HG03432 (cell line): ENCODE data around the gene BIVM.
"Not testable (repeated sequence)": the region's sequence is repeated elsewhere in the genome, so short reads cannot be mapped to it uniquely, and the experiment has no call there.

Experiments
- ATAC-seq: cut with Tn5 transposase; IDR thresholded peaks from one replicate; pipeline ENCODE4 v1.9.1; 2021; ENCODE audit warnings: mild to moderate bottlenecking, moderate library complexity; ENCODE audit not compliant: unreplicated experiment

BIVM gene, protein sequence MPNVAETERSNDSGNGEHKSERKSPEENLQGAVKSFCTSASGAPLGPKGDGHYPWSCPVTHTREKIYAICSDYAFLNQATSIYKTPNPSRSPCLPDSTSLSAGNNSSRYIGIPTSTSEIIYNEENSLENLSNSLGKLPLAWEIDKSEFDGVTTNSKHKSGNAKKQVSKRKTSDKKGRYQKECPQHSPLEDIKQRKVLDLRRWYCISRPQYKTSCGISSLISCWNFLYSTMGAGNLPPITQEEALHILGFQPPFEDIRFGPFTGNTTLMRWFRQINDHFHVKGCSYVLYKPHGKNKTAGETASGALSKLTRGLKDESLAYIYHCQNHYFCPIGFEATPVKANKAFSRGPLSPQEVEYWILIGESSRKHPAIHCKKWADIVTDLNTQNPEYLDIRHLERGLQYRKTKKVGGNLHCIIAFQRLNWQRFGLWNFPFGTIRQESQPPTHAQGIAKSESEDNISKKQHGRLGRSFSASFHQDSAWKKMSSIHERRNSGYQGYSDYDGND

DNA sequence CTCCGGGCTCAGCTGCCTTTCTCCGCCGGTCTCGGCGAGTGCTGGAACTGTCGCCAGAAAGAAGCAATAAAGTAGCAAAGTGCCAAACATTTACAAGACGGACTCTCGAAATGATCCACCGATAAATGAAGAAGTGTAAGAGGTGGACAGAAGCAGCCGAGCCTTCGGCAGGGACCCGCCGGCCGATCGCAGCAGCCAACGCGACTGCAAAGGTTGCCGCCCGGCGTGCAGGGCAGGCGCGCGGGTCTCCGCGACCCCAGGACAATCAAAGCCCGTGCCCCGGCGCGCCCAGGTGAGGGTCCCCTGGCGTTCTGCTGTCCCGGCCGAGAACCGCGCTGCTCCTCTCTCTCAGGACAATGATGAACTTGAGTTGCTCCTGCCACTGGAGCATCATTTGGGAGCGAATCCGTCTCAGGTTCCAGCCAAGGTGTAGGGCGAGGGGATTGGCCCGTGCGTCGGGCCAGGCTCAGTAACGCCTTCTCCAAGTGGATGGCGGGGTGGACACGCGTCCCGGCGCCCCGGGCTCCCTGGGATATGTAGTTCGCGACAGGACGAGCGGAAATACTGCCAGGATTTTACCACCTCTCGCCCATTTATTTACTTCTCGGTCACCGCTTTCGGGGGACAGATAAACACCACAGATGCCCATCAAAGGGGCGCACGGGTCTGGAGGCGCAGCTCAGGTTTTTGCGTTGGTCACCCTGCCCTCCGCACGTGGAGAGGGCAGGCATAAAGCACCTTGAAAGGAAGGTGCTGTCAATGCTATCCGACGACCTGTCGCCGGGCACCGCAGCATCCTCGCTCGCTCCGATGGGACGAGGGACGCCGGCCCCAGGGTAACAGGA, at the start of gene BIVM, which contains the start of gene POGLUT2:
Gene BIVM, plus strand, starts transcription at position 539 of the 845 bp plus-strand sequence. CDS start 8,149 bp downstream, outside the sequence.
Gene POGLUT2, minus strand, starts transcription at position 396 of the 845 bp plus-strand sequence. Its CDS starts 306 bp downstream, at position 90.
- ATAC-seq: peak; percentile 83

DNA sequence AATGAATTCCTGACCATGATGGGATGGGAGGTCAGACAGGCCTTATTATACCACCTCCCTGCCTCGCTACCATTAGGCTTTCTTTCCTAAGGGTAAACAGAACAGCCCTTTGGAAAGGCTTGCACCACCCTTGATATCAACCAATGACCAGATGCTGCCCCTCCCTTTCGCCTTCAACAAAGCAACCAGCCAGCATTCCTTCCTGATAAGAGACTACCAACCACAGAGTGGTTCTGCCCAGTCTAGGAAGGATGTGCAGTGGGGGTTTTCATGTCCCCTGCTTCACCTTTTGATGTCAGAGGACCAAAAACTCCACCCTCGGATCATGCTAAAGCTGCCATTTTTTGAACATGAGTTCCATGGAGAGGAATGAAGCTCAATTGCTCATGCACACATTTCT, 47.0 kb upstream of the BIVM start:
- ATAC-seq: no peak

DNA sequence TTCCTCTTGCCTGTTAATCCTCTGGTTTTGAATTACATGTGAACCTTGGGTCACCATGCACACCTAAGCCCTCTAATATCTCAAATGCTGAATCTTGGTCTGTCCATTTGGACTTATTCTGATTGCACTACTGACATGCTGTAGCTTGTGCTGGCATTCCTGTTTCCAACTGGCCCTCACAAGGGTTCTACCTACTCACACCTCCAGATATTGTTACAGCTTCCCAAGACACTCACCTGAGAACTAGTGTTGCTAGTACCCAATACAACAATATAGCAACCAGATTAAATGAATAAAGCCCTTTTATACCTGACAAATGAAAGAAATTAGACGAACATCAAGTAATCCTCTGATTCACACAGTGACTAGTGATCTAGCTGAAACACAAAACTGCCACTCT, 41.9 kb upstream of the BIVM start:
- ATAC-seq: no peak

DNA sequence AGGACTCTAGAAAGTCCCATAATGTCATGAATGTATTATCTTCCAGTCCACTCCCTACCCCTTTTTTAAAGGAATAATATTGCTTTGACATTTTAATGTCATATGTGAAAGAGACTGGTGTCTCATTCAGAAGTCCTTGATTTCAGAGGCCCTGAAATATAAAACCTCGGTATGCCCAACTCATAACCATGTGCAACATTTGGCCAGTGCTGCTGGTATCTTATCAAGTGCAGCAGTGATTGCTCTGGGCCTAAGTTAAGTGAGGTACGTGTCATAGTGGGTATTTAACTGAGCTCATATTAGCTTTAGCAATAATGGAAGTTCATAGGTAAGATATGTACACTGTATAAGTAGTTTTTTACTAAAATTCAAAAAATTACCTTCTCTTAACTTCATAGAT, 40.1 kb upstream of the BIVM start:
- no peak for ATAC-seq

DNA sequence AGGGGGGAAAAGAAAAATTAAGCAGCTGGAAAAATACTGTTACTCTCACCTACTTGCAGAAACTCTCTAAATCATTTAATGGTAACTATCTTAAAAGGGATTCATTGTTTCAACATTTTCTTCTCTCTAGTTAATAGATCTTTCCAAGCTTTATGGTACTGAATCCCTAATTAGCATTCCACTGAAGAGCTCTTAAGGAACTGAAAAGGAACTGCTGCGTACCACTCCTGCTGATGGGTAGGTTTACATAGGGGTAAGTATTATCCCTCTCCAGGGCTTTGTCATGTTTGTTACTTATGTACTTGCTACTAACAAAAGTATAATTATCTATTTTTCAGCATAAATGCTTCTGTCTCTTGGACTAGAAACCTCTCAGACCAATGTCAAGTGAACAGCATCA, 37.8 kb upstream of the BIVM start:
- ATAC-seq: no peak

DNA sequence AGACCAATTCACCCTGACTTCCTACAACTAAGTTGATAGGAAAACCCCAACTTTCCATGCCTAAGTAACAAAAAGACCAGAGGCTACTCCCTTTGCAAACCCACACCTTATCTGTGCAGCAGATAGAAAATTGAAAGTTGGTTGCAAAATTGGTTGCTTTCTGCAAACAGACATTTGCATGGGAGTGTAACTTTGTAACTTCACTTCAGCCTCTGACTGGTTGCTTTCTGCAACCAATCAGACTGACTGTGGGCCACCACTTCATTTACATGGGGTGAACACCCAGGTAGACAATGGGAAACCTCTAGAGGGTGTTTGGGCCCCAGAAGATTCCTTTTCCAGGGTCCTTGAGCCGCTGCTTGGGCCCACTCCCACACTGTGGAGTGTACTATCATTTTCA, 35.2 kb upstream of the BIVM start:
- ATAC-seq: no peak

DNA sequence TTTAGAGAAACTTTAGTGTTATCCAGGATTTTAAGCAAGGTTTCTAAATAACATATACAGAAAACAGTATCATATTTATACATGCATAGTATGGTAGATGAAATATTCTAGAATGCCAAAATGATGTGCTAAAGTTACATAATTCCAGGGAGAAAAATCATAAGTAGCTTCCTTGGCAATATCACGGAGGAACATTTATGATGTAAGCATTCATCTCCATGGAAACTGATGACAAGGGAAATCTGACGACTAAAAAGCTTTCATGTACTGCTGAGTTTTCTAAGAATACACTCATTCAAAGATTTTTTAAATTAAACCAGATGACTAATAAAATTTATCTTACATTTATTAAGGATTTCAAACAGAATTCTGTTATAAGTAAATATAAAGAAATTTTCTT, 30.0 kb upstream of the BIVM start:
- no peak for ATAC-seq

DNA sequence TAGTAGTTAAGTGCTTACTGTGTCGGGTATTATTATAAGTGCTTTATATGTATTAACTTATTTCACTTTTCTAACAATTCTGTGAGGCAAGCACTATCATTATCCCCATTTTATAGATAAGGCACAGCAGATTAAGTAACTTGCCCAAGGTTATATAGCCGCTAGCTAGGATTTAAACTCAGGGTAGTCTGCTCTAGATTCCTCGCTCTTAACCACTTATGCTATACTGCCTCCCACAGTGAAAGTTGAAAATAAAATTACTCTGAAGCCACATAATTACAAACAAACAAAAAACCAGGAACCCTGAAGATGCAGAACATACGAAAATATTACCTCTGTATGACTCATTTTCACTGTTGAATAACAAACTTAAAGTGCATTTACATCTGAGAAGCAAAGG, 29.2 kb upstream of the BIVM start:
- ATAC-seq: no peak

DNA sequence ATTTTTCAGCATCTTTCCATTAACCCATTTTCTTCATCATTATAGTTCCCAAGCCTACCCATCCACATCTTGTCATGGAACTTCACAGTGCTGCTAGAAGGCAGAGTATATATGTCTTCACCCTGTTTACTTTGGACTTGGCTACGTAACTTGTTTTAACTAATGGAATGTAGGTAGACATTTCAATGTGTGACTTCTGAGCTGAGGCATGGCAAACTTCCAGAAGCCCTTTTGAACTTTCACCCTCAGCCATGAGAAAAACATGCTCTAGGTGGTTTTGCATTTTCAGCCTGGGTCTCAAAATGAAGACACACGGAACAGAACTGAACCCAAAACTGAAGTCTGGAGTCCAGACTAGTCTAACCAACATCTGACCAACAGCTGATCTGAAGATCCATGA, 28.5 kb upstream of the BIVM start:
- no peak for ATAC-seq

DNA sequence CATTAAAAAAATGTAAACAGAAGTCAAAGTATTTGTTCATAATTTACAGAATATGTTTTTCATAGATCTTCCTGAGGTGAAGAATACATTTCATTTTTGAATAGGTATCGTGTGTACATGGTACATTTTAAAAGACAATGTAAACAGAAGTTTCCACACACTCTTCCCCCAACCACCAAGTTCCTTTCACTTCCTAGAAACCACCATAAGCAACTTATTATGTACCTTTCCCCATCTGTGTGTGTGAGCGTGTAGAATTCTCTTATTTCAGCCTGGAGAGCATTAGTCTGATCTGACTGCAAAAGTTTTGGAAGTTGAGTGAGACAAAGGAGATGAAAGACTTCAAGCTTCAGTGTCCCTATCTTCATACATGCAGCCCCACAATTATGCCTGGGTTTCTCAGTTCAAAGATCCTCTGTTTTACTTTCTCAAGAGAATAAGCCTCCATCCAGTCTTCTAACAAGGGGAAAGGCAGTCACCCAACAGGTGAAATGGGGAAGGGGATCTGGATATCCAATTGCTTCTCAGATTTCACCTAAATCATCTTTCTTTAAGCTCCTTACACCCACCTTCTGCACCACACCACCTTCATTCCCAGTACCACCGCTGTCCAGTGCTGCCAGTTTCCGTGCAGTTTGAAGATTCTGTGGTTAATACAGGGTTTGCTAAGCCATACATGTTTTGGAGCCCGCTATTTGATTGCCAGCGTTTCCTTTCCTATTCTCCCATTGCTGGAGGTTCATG, 27.4 kb upstream of the BIVM start:
- no peak for ATAC-seq

DNA sequence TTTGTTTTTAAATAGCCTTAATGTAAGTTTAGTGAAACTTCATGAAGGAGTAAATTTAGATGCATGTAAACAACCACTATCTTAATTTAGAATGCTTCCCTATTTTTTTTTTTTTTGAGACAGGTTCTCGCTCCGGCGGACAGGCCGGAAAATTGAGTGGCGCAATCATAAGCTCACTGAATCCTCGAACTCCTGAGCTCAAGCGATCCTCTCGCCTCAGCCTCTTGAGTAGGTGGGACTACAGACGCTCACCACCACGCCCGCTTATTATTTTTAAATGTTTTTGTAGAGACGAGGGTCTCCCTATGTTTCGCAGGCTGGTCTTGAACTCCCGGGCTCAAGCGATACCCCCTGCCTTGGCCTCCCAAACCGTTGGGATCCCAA, 26.9 kb upstream of the BIVM start:
- ATAC-seq: no peak

DNA sequence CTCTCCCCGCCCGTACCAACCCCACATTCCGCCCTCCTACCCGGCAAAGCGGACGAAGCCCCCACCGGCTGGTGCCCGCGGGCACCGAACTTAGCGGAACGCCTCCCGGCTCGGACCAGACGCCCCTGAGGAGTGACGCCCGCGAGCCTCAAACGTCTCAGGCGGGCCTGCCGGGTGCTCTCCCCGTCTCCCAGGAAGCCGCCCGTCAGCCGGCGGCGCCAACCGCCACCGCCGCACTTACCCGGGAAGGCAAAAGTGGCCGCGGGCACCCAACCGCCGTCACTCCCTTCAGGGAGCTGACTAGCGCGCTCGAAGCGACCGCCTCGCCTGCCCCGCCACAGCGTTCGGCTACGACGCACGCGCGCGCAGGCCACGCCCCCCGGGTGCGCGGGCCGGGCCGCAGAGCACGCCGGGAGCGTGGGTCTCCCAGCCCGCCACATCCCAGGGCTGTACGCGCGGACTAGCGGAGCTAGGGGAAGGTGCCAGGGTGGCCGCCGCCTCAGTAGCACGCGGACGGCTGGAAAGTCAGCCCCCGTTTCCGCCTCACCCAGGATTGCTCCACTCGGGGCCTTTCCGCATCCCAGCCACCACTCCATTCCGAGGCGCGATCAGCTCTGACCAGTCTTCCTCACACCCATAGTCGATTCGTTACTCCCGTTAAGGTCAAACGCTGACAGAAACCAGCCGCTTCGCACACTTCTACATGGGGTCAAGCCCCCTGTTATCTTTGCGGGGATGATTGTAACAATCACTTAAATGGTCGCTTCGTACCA, 25.3 kb upstream of the BIVM start, which contains the start of gene TEX30:
Gene TEX30, minus strand, starts transcription at position 346 of the 773 bp plus-strand sequence. CDS start 3,760 bp downstream, outside the sequence.
- ATAC-seq: peak; percentile 96

DNA sequence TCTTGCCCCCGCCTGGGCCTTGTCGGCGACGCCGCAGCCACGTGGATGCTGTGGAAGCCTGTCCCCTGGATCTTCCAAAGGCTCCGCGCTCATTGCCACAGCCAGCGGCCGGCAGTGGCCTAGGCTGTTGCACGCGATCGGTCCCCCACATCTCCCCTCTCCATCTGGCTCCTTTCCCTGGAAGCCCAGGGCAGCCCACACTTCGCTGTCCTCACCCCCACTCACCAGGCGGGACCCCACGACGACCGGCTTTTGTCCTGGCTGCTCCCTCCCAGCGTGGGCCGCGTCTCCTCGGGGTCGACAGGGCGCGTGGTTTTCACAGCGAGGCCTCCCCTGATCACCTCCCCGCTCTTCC, 24.7 kb upstream of the BIVM start:
- ATAC-seq: no peak

DNA sequence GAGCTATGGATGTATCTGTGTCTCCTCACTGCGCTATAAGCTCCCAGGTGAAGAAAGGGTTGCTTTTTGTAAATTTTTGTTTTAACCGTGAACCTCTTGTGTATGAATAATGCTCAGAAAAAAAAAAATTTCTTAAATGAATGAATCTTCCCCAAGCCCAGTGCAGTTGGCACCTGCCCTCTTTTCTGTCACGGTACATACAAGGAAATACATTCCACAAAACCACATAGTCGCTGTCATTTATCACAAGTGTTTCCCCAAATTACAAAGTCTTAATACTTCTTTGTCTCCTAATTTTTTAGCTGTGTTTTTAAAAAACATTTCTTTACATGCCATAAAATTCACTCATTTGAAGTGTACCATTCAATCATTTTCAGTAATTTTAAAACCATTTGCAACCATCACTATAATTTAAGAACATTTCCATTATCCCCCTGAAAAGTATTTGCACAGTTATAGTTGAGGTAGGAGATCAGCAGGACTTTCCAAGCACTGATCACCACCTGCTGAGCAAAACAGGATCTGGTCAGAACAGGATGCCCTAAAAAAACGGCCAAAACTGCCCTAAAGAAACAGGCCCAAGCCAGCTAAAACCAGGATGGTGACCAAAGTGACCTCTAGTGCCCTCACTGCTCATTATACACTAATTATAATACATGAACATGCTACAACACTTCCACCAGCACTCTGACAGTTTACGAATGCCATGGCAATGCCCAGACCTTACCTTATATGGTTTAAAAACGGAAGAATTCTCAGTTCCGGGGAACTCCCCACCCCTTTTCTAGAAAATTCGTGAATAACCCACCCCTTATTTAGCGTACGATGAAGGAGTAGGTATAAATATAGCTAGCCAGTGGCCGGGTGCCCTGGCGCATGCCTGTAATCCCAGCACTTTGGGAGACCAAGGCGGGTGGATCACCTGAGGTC, 24.1 kb upstream of the BIVM start:
- ATAC-seq: no peak

DNA sequence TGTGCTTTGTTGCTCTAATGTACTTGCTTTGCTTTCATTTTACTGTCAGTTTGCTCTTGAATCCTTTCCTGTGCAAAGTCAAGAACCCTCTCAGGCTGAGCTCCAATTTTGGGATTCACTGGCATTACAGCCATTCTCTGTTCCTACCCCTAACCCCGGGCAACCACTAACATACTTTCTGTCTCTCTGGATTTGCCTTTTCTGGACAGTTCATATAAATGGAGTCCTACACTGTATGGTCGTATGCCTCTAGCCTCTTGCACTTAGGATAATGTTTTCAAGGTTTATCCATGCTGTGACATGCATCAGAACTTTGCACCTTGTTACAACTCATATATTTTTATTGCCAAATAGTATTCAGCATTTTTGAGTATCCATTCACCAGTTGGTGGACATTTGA, 22.6 kb upstream of the BIVM start:
- ATAC-seq: no peak

DNA sequence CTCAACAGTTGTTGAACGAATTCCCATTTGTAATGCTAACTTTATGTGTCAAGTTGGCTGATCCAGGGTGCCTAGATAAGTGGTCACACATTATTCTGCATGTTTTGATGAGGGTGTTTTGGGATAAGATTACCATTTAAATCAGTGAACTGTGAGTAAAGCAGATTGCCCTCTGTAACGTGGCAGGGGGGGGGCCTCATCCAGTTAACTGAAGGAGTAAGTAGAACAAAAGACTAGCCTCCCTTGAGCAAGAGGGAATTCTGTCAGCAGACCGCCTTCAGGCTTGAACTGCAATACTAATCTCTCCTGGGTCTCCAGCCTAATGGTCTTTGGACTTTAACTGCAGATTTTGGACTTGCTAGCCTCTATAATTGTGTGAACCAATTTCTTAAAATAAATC, 21.2 kb upstream of the BIVM start:
- ATAC-seq: no peak

DNA sequence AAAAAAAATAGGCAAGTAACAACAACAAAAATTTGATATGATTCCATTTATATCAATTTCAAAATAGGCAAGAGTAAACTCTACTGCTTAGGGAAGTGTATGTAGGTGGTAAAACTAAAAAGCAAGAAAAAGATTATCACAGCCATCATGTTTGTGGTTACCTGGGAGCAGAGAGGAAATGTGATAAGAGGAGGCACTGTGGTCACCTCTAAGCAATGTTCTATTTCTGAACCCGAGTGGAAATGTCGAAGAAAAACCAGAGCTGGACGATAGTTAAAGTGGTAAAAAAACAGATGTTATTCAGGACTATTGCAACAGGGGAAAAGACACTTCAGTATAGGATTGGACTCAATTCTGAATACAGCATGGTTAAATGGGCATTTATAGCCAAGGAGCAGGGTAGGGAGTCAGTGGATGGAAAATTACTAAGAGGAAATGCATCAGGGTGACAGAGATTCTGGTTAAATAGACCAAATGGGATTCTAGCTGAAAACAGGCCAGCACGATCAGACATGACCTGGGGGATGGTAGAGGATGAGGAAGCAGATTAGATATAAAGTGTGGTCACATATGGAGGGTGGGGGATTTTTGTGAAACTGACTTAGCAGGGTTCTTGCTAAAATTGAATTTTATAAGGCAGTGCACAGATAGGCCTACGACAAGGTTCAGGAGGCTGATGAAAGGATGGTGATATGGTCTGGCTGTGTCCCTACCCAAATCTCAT, 19.3 kb upstream of the BIVM start:
- ATAC-seq: peak; percentile 68

DNA sequence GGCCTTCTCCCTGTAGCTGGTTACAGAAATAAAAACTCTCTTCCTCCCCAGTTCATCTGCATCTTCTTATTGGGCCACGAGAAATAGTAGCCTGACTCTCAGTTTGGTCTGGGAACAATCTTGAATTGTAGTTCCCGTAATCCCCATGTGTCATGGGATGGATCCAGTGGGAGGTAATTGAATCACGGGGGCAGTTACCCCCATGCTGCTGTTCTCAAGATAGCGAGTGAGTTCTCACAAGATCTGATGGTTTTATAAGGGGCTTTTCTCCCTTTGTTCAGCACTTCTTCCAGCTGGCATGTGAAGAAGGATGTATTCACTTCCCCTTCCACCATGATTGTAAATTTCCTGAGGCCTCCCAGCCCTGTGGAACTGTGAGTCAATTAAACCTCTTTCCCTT, 18.3 kb upstream of the BIVM start:
- not testable (repeated sequence) for ATAC-seq

DNA sequence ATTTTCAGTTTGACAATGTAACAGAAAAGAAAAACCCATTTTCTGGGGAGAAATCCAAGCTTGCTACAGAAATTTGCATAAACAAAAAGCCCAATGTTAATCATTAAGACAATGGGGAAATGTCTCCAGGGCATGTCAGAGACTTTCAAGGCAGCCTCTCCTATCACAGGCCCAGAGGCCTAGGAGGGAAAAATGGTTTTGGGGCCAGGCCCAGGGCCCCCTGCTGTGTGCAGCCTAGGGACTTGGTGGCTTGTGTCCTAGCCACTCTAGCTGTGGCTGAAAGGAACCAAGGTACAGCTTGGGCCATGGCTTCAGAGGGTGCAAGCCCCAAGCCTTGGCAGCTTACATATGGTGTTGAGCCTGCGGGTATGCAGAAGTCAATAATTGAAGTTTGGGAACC, 17.3 kb upstream of the BIVM start:
- no peak for ATAC-seq
